Breast epithelium (tissue), 4 donors: ENCODE measurements around the gene KLHL3. TPM values are rescaled to one million over a fixed set of nuclear protein-coding genes. Genes with fewer than 3 reads are reported as not detected.

Experiments
- DNase-seq, 2 donors: peaks; one replicate each; pipeline ENCODE4 v3.0.0-alpha.2; 2019; ENCODE audit warnings: low spot score in 2 of 2
- H3K27ac ChIP-seq, 2 donors: fragments of 200-600 bp; sonication (generic) in 1 of 2; one replicate each; pipeline ENCODE4 v1.5.1; 2016 to 2019; ENCODE audit warnings: mild to moderate bottlenecking in 1 of 2
- H3K27me3 ChIP-seq, 2 donors: fragments of 200-600 bp; sonication (generic) in 1 of 2; one replicate each; pipeline versions ENCODE4 v1.5.1 to v1.6.0; 2017 to 2019; ENCODE audit warnings: control low read depth in 1 of 2, mild to moderate bottlenecking in 1 of 2
- H3K36me3 ChIP-seq: fragments of 200-600 bp; one replicate; pipeline ENCODE4 v1.5.1; 2019
- H3K4me1 ChIP-seq, 2 donors: fragments of 200-600 bp; sonication (generic); one replicate each; pipeline ENCODE4 v1.5.1; 2016 to 2019; ENCODE audit warnings: control low read depth in 1 of 2
- H3K4me3 ChIP-seq, 3 donors: fragments of 200-600 bp; sonication (generic); 1 replicate in 2 of 3; 2 replicates in 1 of 3; pipeline ENCODE4 v1.5.1; 2016 to 2019; ENCODE audit warnings: mild to moderate bottlenecking in 3 of 3, moderate library complexity in 2 of 3
- H3K9me3 ChIP-seq, 2 donors: fragments of 200-600 bp; sonication (generic) in 1 of 2; one replicate each; pipeline ENCODE4 v1.5.1; 2016 to 2019; ENCODE audit warnings: control low read depth in 1 of 2
- POLR2A ChIP-seq: fragments of 450-650 bp; IDR thresholded peaks from one replicate; pipeline ENCODE4 v1.6.1; 2016; ENCODE audit warnings: antibody characterized with exemption, mild to moderate bottlenecking, moderate library complexity
- POLR2AphosphoS5 ChIP-seq, 3 donors: sonication (generic); formaldehyde crosslinking; IDR thresholded peaks; one replicate each; pipeline ENCODE4 v1.6.1; 2017; ENCODE audit warnings: antibody characterized with exemption in 3 of 3
- intact Hi-C: fragments of 100-400 bp; cut with DNase I; formaldehyde crosslinking; loops from one replicate; pipeline ENCODE4 v1.15.1; 2023; ENCODE audit warnings: low total_unique reads
- total RNA-seq, 3 donors: library from RNA; depleted of rRNA; stranded (reverse); fragments of >200 nt; gene quantifications; one replicate each; pipeline ENCODE4 v1.1.0, GENCODE V29; 2016
- TF ChIP-seq, protein P1 (sequence below), 3 donors: fragments of 450-650 bp; IDR thresholded peaks; one replicate each; pipeline ENCODE4 v1.5.1; 2016 to 2017; ENCODE audit warnings: antibody characterized with exemption in 3 of 3, mild to moderate bottlenecking in 3 of 3, moderate library complexity in 3 of 3

The KLHL3 gene
- total RNA-seq, 3 donors from 2014 or later: 4.5 to 11.7 (median 4.9) TPM

DNA sequence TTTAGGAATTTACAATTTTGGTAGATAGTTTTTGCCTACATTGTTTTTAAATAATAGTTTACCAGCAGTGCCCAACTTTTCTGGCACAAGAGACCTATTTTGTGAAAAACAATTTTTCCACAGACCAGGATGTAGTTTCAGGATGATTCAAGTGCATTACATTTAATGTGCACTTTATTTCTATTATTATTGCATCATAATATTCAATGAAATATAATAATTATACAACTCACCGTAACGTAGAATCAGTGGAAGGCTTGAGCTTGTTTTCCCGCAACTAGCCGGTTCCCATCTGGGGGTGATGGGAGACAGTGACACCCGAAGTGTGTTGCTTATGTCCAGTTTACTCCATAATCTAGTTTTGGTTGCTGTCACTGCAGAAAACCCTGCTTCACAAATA is 21.7 kb upstream of the KLHL3 start:
- no peak overlapping the region for H3K27ac ChIP-seq
- intact Hi-C loops: no loop called here
- no peak overlapping the region for H3K4me3 ChIP-seq
- no peaks in the 10 kb centered on the region for H3K4me1 ChIP-seq
- H3K27me3 ChIP-seq: no peaks in the 10 kb centered on the region
- no peaks in the 10 kb centered on the region for H3K36me3 ChIP-seq
- DNase-seq: no peak
- no peak for TF ChIP-seq POLR2A
- TF ChIP-seq, protein P1, sequence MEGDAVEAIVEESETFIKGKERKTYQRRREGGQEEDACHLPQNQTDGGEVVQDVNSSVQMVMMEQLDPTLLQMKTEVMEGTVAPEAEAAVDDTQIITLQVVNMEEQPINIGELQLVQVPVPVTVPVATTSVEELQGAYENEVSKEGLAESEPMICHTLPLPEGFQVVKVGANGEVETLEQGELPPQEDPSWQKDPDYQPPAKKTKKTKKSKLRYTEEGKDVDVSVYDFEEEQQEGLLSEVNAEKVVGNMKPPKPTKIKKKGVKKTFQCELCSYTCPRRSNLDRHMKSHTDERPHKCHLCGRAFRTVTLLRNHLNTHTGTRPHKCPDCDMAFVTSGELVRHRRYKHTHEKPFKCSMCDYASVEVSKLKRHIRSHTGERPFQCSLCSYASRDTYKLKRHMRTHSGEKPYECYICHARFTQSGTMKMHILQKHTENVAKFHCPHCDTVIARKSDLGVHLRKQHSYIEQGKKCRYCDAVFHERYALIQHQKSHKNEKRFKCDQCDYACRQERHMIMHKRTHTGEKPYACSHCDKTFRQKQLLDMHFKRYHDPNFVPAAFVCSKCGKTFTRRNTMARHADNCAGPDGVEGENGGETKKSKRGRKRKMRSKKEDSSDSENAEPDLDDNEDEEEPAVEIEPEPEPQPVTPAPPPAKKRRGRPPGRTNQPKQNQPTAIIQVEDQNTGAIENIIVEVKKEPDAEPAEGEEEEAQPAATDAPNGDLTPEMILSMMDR (IDR thresholded peaks at IDR 0.05): no peak
- TF ChIP-seq POLR2AphosphoS5 (IDR thresholded peaks at IDR 0.05): no peak
- no peaks in the 10 kb centered on the region for H3K9me3 ChIP-seq

DNA sequence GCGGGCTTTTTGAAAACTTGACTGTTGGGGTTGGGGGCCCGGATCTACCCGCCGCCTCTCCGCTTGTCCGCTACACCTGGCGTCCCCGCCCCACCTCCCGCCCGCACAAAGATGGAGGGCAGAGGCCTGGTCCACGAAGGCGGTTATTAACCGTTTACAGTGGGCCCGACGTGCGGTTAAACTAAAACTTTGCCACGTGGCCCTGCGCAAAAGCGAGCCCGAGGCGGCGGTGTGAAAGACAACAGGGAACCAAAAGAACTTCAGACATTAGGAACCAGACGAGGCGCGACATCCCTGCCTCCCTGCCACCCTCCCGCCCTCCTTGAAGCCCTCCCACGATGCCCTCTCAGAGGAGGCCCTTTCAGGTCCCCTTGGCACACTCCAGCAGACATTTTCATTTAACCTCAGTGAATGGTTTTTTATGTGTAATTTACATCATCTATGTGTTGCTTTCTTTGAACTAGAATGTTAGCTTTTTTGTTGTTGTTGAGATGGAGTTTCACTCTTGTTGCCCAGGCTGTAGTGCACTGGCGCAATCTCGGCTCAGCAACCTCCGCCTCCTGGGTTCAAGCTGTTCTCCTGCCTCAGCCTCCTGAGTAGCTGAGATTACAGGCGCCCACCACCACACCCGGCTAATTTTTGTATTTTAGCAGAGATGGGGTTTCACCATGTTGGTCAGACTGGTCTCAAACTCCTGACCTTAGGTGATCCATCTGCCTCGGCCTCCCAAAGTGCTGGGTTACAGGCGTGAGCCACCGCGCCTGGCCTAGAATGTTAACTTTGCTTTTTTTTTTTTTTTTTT is 19.3 kb upstream of the KLHL3 start:
- H3K4me1 ChIP-seq: no peaks in the 10 kb centered on the region
- H3K9me3 ChIP-seq: no peaks in the 10 kb centered on the region
- no peaks in the 10 kb centered on the region for H3K36me3 ChIP-seq
- DNase-seq: no peak
- H3K27ac ChIP-seq: peak overlapping the region; percentile 100
- H3K27me3 ChIP-seq: no peaks in the 10 kb centered on the region
- intact Hi-C loops: no loop called here
- H3K4me3 ChIP-seq: peak overlapping the region; percentile 78 to 91 (median 88)
- no peak for TF ChIP-seq POLR2A
- no peak for TF ChIP-seq POLR2AphosphoS5 (IDR thresholded peaks at IDR 0.05)
- TF ChIP-seq, protein P1 (IDR thresholded peaks at IDR 0.05): no peak

DNA sequence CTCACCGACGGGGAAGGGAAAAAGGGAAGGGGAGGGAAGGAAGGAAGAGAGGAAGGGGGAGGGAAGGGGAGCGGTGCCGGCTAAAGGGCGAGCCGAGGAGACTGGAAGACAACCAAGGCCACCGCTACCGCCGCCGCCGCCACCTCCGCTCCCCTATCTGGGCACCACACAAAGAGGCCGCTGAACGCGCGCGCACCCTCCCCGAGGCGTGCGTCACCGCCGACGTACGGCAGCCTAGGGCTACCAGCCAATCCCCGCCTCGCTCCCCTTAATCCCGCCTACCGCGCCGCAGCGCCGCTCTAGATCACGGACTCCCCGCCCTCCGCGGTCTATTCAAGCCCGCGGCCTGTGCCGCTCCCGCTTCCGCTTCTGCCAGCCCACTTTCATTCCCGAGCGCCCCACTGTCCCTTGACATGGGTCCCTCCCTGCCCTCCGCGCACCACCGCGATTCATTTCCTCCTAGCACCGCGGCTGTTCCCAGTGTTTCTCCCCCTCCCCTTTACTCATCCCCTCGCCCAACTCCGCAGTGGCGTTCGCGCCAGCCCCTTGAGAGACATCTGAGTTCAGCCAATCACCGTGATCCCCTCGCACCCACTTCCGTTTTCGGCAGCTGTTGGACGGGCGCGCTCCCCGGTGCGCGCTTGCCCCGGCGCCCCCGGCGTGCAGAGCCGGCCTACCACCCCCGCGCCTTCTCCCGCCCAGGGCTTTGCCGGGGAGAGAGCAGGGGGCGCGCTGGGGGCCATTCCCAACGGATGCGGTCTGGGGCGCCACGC is 18.5 kb upstream of the KLHL3 start, which contains the start of gene HNRNPA0:
HNRNPA0 (minus strand) TSS at position 176 of the 773 bp plus-strand sequence. CDS start 297 bp downstream, outside the sequence.
- Histone ChIP-seq H3K36me3 (no peaks in the 10 kb centered on the region), H3K4me3 (peak within 1 kb of the TSS; percentile 78 to 91 (median 88)), H3K27me3 (no peaks in the 10 kb centered on the region), H3K27ac (peak within 1 kb of the TSS; percentile 100), H3K9me3 (no peaks in the 10 kb centered on the region), H3K4me1 (no peaks in the 10 kb centered on the region)
- intact Hi-C loops: no loop called here
- TF ChIP-seq POLR2AphosphoS5 (IDR thresholded peaks at IDR 0.05) (peak; percentile 83 to 96 (median 95)), POLR2A (peak; percentile 95)
- TF ChIP-seq, protein P1 (IDR thresholded peaks at IDR 0.05): peak in 1 of 3 donors; percentile 15
- peak; percentile 96 for DNase-seq

DNA sequence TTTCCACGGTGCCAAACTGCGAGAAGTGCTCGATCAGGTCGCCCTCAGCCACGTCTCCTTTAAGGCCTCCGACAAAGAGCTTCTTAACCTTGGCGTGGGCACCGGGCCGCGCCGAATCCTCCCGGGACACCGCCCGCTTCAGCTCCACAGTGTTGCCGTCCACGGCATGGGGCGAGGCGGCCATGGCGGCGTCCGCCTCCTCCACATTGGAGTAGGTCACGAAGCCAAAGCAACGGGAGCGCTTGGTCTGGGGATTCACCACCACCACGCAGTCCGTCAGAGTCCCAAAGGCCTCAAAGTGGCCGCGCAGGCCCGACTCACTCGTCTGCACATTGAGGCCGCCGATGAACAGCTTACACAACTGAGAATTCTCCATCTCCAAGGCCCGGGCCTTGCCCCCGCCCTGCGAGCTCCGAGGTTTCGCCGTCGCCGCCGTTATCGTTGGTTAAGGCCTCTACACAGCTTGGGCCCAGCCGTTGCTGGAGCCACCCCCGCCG is 17.9 kb upstream of the KLHL3 start:
- Histone ChIP-seq H3K4me1 (no peaks in the 10 kb centered on the region), H3K27ac (peak overlapping the region; percentile 100), H3K27me3 (no peaks in the 10 kb centered on the region), H3K4me3 (peak overlapping the region; percentile 78 to 91 (median 88)), H3K9me3 (no peaks in the 10 kb centered on the region), H3K36me3 (no peaks in the 10 kb centered on the region)
- peak in 1 of 2 donors; percentile 59 for DNase-seq
- TF ChIP-seq, protein P1 (IDR thresholded peaks at IDR 0.05): no peak
- TF ChIP-seq POLR2A (no peak), POLR2AphosphoS5 (IDR thresholded peaks at IDR 0.05) (no peak)
- intact Hi-C loops: no loop called here
